SK-N-SH (cell line): ENCODE measurements around the gene ZDHHC18. TPM values are rescaled to one million over a fixed set of nuclear protein-coding genes. Genes with fewer than 3 reads are reported as not detected.
A peak's percentile ranks its signal among the peaks of the same experiment; 100 is the strongest.

ENCODE experiments used
- CTCF ChIA-PET: fragments of 300-600, 350-600 bp; formaldehyde crosslinking; extraction: SDS; loops from one replicate; lab custom pipeline; 2021; lab: Yijun Ruan, JAX
- POLR2A ChIA-PET: fragments of 350-600 bp; sonication (Branson Sonifier 250); formaldehyde crosslinking; extraction: SDS; loops from one replicate; lab custom pipeline; 2020; ENCODE audit warnings: antibody characterized with exemption, inconsistent platforms; lab: Yijun Ruan, JAX
- DNase-seq: peaks from one replicate; pipeline ENCODE4 v3.0.0; 2012
- H2AFZ ChIP-seq: fragments of 200-600 bp; sonication (generic); 2 replicates; pipeline ENCODE4 v1.8.1; 2016; ENCODE audit warnings: antibody characterized with exemption, mild to moderate bottlenecking, low read depth
- H3F3A ChIP-seq: fragments of 200-600 bp; sonication (generic); replicated peaks from 2 replicates; pipeline ENCODE3; 2016; ENCODE audit warnings: antibody characterized with exemption, mild to moderate bottlenecking; ENCODE audit not compliant: insufficient read depth
- H3K27ac ChIP-seq, 2 experiments: fragments of 200-500 bp in 1 of 2; fragments of 200-600 bp in 1 of 2; sonication (Bioruptor generic) in 1 of 2; sonication (generic), shearing (Covaris generic) in 1 of 2; 2 replicates each; pipeline versions ENCODE4 v1.5.1 to v1.6.1; 2014 to 2016; ENCODE audit warnings: low read depth in 2 of 2, inconsistent platforms in 1 of 2, low read length in 1 of 2, mild to moderate bottlenecking in 1 of 2, mixed read lengths in 1 of 2
- H3K27me3 ChIP-seq: fragments of 200-600 bp; sonication (generic), shearing (Covaris generic); 2 replicates; pipeline ENCODE4 v1.6.1; 2016; ENCODE audit warnings: mixed run types; ENCODE audit not compliant: insufficient read depth
- H3K36me3 ChIP-seq, 2 experiments: fragments of 200-500 bp in 1 of 2; fragments of 200-600 bp in 1 of 2; sonication (Bioruptor generic) in 1 of 2; sonication (generic) in 1 of 2; replicated peaks in 1 of 2; 2 replicates each; pipeline versions ENCODE3 to v1.5.1; 2014 to 2016; ENCODE audit warnings: low read length in 1 of 2, mild to moderate bottlenecking in 1 of 2; ENCODE audit not compliant: insufficient read depth in 2 of 2, control insufficient read depth in 1 of 2
- H3K4me1 ChIP-seq, 2 experiments: fragments of 200-500 bp in 1 of 2; fragments of 200-600 bp in 1 of 2; sonication (Bioruptor generic) in 1 of 2; sonication (generic), shearing (Covaris generic) in 1 of 2; 2 replicates each; pipeline versions ENCODE4 v1.5.1 to v1.6.1; 2014 to 2016; ENCODE audit warnings: low read depth in 1 of 2, low read length in 1 of 2, mixed run types in 1 of 2; ENCODE audit not compliant: insufficient read depth in 2 of 2, control insufficient read depth in 1 of 2
- H3K4me2 ChIP-seq: fragments of 200-600 bp; sonication (generic), shearing (Covaris generic); 2 replicates; pipeline ENCODE4 v1.6.1; 2017; ENCODE audit warnings: mixed run types
- H3K4me3 ChIP-seq, 2 experiments: fragments of 200-500 bp in 1 of 2; fragments of 200-600 bp in 1 of 2; sonication (Bioruptor generic) in 1 of 2; sonication (generic), shearing (Covaris generic) in 1 of 2; 2 replicates each; pipeline versions ENCODE4 v1.5.1 to v1.8.1; 2014 to 2016; ENCODE audit warnings: low read depth in 2 of 2, inconsistent platforms in 1 of 2, low read length in 1 of 2, mild to moderate bottlenecking in 1 of 2, mixed read lengths in 1 of 2, moderate library complexity in 1 of 2
- H3K79me2 ChIP-seq: fragments of 200-600 bp; sonication (generic); 2 replicates; pipeline ENCODE4 v1.8.1; 2017; ENCODE audit warnings: mild to moderate bottlenecking; ENCODE audit not compliant: insufficient read depth
- H3K9ac ChIP-seq: fragments of 200-600 bp; sonication (generic); 2 replicates; pipeline ENCODE4 v1.6.1; 2017; ENCODE audit warnings: mixed run types
- H3K9me2 ChIP-seq: fragments of 200-600 bp; sonication (generic); 2 replicates; pipeline ENCODE4 v1.6.1; 2017; ENCODE audit warnings: mixed run types
- H3K9me3 ChIP-seq: fragments of 200-600 bp; sonication (generic); 2 replicates; pipeline ENCODE4 v1.6.1; 2017; ENCODE audit warnings: mixed run types, mild to moderate bottlenecking, moderate library complexity
- H4K20me1 ChIP-seq: fragments of 200-600 bp; sonication (generic); 2 replicates; pipeline ENCODE4 v1.6.1; 2017; ENCODE audit warnings: mild to moderate bottlenecking, mixed run types; ENCODE audit not compliant: insufficient read depth
- ELF1 ChIP-seq: IDR thresholded peaks from 2 replicates; pipeline ENCODE4 v1.4.0; 2012
- EP300 ChIP-seq, 2 experiments: IDR thresholded peaks; 2 replicates each; pipeline versions ENCODE4 v1.4.0 to v1.6.1; 2012; ENCODE audit warnings: borderline replicate concordance in 1 of 2, low read depth in 1 of 2, low read length in 1 of 2
- FOSL2 ChIP-seq: IDR thresholded peaks from 2 replicates; pipeline ENCODE4 v1.4.0; 2012; ENCODE audit warnings: low read depth, mild to moderate bottlenecking, moderate library complexity, borderline replicate concordance
- FOXJ3 ChIP-seq: sonication (generic); formaldehyde crosslinking; IDR thresholded peaks from 2 replicates; pipeline ENCODE4 v1.5.1; 2020; ENCODE audit warnings: mild to moderate bottlenecking, missing genetic modification reagents
- GABPA ChIP-seq: IDR thresholded peaks from 2 replicates; pipeline ENCODE4 v1.4.0; 2012; ENCODE audit warnings: low read depth, mild to moderate bottlenecking
- GATA2 ChIP-seq: sonication (generic); formaldehyde crosslinking; IDR thresholded peaks from 2 replicates; pipeline ENCODE4 v1.5.0; 2020; ENCODE audit warnings: mild to moderate bottlenecking, missing genetic modification reagents
- JUND ChIP-seq: IDR thresholded peaks from 2 replicates; pipeline ENCODE4 v1.4.0; 2012
- MAX ChIP-seq: IDR thresholded peaks from 2 replicates; pipeline ENCODE4 v1.4.0; 2012; ENCODE audit warnings: low read depth
- MEF2A ChIP-seq: IDR thresholded peaks from 2 replicates; pipeline ENCODE4 v1.4.0; 2012; ENCODE audit warnings: low read depth, borderline replicate concordance
- POLR2AphosphoS5 ChIP-seq: IDR thresholded peaks from 2 replicates; pipeline ENCODE4 v1.6.1; 2012; ENCODE audit warnings: low read depth, low read length
- TAF1 ChIP-seq: IDR thresholded peaks from 2 replicates; pipeline ENCODE4 v1.6.1; 2012; ENCODE audit warnings: low read depth, mild to moderate bottlenecking, low read length, moderate library complexity, borderline replicate concordance
- TCF12 ChIP-seq: IDR thresholded peaks from 2 replicates; pipeline ENCODE4 v1.4.0; 2012
- USF1 ChIP-seq: IDR thresholded peaks from 2 replicates; pipeline ENCODE4 v1.4.0; 2012; ENCODE audit warnings: low read depth, borderline replicate concordance
- YY1 ChIP-seq: IDR thresholded peaks from 2 replicates; pipeline ENCODE4 v1.4.0; 2012; ENCODE audit warnings: low read depth, mild to moderate bottlenecking
- ZBTB33 ChIP-seq: IDR thresholded peaks from 2 replicates; pipeline ENCODE4 v1.4.0; 2012; ENCODE audit warnings: low read depth, borderline replicate concordance
- WGBS: methylation state at CpG from one replicate; pipeline ENCODE4 v1.1.6; 2017; ENCODE audit warnings: low lambda C conversion rate; 5-methylcytosine and 5-hydroxymethylcytosine counted together
- polyA plus RNA-seq, 3 experiments: library from polyadenylated mRNA; depleted of rRNA; stranded (reverse); fragments of >200 nt; gene quantifications; 2 replicates each; pipeline ENCODE4 v1.2.3, GENCODE V29; 2012
- TF ChIP-seq, protein P1 (sequence below): IDR thresholded peaks from 2 replicates; pipeline ENCODE4; 2012
- TF ChIP-seq, protein P2 (sequence below): fragments of 150-350 bp; IDR thresholded peaks from 2 replicates; pipeline ENCODE4 v1.6.1; 2017; ENCODE audit warnings: antibody characterized with exemption, low read length, low read depth, borderline replicate concordance

The ZDHHC18 gene
- polyA plus RNA-seq, 1 of the 3 experiments (the other 2 are of a cell fraction) = 33.0 TPM

DNA sequence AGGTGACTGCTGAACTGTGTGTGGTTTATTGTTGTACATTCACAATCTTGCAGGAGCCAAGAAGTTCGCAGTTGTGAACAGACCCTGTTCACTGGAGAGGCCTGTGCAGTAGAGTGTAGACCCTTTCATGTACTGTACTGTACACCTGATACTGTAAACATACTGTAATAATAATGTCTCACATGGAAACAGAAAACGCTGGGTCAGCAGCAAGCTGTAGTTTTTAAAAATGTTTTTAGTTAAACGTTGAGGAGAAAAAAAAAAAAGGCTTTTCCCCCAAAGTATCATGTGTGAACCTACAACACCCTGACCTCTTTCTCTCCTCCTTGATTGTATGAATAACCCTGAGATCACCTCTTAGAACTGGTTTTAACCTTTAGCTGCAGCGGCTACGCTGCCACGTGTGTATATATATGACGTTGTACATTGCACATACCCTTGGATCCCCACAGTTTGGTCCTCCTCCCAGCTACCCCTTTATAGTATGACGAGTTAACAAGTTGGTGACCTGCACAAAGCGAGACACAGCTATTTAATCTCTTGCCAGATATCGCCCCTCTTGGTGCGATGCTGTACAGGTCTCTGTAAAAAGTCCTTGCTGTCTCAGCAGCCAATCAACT is 45.2 kb upstream of the ZDHHC18 start:
- DNase-seq = no peak
- peaks cover 11 to 22% of the 10 kb centered on the region in 2 experiments for H3K4me1 ChIP-seq
- no peaks in the 10 kb centered on the region for H3K27me3 ChIP-seq
- H2AFZ ChIP-seq = no peak overlapping the region
- TF ChIP-seq JUND = no peak
- no peak for TF ChIP-seq YY1
- TF ChIP-seq FOSL2 = no peak
- no peak for TF ChIP-seq MEF2A
- no peak for TF ChIP-seq ZBTB33
- no peak for TF ChIP-seq TAF1
- TF ChIP-seq USF1 = no peak
- TF ChIP-seq TCF12 = no peak
- TF ChIP-seq MAX = no peak
- no peak for TF ChIP-seq POLR2AphosphoS5
- TF ChIP-seq FOXJ3 = no peak
- TF ChIP-seq GABPA = no peak
- TF ChIP-seq, protein P1, sequence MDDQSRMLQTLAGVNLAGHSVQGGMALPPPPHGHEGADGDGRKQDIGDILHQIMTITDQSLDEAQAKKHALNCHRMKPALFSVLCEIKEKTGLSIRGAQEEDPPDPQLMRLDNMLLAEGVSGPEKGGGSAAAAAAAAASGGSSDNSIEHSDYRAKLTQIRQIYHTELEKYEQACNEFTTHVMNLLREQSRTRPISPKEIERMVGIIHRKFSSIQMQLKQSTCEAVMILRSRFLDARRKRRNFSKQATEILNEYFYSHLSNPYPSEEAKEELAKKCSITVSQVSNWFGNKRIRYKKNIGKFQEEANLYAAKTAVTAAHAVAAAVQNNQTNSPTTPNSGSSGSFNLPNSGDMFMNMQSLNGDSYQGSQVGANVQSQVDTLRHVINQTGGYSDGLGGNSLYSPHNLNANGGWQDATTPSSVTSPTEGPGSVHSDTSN = no peak
- TF ChIP-seq EP300 (IDR thresholded peaks at IDR 0.05; ENCODE audit: borderline replicate concordance in 1 of 2, low read depth in 1 of 2, low read length in 1 of 2) = no peak
- TF ChIP-seq, protein P2, sequence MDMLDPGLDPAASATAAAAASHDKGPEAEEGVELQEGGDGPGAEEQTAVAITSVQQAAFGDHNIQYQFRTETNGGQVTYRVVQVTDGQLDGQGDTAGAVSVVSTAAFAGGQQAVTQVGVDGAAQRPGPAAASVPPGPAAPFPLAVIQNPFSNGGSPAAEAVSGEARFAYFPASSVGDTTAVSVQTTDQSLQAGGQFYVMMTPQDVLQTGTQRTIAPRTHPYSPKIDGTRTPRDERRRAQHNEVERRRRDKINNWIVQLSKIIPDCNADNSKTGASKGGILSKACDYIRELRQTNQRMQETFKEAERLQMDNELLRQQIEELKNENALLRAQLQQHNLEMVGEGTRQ = no peak
- no peak for TF ChIP-seq GATA2
- no peak for TF ChIP-seq ELF1
- ChIA-PET CTCF (interaction anchor here (1.1 to 1.7 kb wide), 4 partner anchors 10 to 240 kb away, joined by 3 to 6 read pairs (median 4); no protein-coding TSS in a partner anchor), POLR2A (no interaction called here)
- peaks cover 20% of the 10 kb centered on the region for H3F3A ChIP-seq
- peaks cover 48 to 66% of the 10 kb centered on the region in 2 experiments for H3K36me3 ChIP-seq
- peaks cover 54% of the 10 kb centered on the region for H3K79me2 ChIP-seq
- H3K9me3 ChIP-seq = no peaks in the 10 kb centered on the region
- H3K9ac ChIP-seq = no peak overlapping the region
- H3K27ac ChIP-seq = 0 out of 4 replicates have a peak overlapping the region, but pooled peaks of 1 of the 2 experiments have one; percentile 19
- H3K4me3 ChIP-seq = no peak overlapping the region
- no peak overlapping the region for H3K4me2 ChIP-seq
- WGBS = 92% methylated on average over 11 of the region's 11 CpGs
- peaks cover 4% of the 10 kb centered on the region; the same call in 1 of the 2 replicates for H4K20me1 ChIP-seq
- no peaks in the 10 kb centered on the region for H3K9me2 ChIP-seq
